ENCODE data around the gene SERPINB1. TPM values are rescaled to one million over a fixed set of nuclear protein-coding genes. Genes with fewer than 3 reads are reported as not detected.

Gene SERPINB1
- total and polyA plus RNA-seq, 9 of the 15 experiments (the other 6 are each of a cell fraction or from before 2014, with no cell fraction given): 33.9 to 108 (median 63.8) TPM

GRCh38 chr6:2795162-2795561 lies 46.5 kb downstream of the SERPINB1 start (continued):
- TF ChIP-seq ZBTB5 (IDR thresholded peaks at IDR 0.05) (no peak), ID3 (CRISPR knock-in tag; IDR thresholded peaks at IDR 0.05) (no peak), ID3 (tag; IDR thresholded peaks at IDR 0.05) (no peak), BCOR (IDR thresholded peaks at IDR 0.05) (peak; percentile 89), ATF1 (CRISPR knock-in tag; IDR thresholded peaks at IDR 0.05) (no peak), ATF1 (tag; IDR thresholded peaks at IDR 0.05) (no peak), CREM (IDR thresholded peaks at IDR 0.05; ENCODE audit: low read depth) (no peak), U2AF2 (optimal IDR thresholded peaks at IDR 0.05; ENCODE audit: low read depth, low read length) (no peak), RBM25 (IDR thresholded peaks at IDR 0.05; ENCODE audit: low read depth, low read length, severe bottlenecking) (peak; percentile 94)

DNA sequence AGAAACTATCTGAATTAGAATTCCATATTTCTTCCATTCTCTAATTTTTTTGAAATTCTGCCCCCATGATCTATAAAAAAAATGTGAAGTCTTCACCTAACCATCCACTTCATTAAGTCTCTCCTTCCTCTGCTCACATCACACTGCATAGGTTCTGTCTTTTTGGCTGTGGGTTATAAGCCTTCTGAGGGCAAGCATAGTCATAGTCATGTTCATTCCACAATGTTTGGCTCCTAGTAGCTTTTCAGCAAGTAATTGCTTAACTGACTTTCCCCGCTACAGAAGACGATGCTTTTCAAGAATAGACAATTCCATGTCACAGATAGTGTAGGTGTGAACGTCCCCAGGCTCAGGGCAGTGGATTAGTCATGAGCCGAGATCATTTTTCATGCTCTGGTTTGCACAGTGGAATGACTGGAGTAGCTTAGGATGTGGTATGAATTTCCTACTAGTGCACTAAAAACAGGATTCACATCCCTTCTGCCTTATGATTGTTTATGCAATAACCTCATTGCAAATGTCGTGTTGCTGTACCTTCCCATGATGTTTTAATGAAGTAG lies 47.4 kb downstream of the SERPINB1 start:
- Histone ChIP-seq H3K36me3 (ENCODE audit: control insufficient read depth, insufficient read depth, low read length) (no peaks in the 10 kb centered on the region; the same call in 2 of the 3 replicates), H2AFZ (ENCODE audit: low read depth, low read length) (no peak overlapping the region), H3K9me1 (ENCODE audit: control insufficient read depth, insufficient read depth, low read length) (no peaks in the 10 kb centered on the region), H3K79me2 (ENCODE audit: control insufficient read depth, insufficient read depth, low read length) (no peaks in the 10 kb centered on the region), H3K4me3 (no peak overlapping the region), H3K4me2 (ENCODE audit: insufficient read depth, low read length) (no peak overlapping the region), H3K4me1 (replicated peaks in 1 of 2; ENCODE audit: control insufficient read depth in 2 of 2, insufficient read depth in 2 of 2, low read length in 2 of 2) (peaks cover 2 to 13% of the 10 kb centered on the region in 2 experiments), H3K27me3 (ENCODE audit: control insufficient read depth in 2 of 2, insufficient read depth in 2 of 2, low read length in 2 of 2) (no peaks in the 10 kb centered on the region), H3K27ac (ENCODE audit: extremely low read depth, low read depth, low read length) (no peak overlapping the region), H4K20me1 (replicated peaks; ENCODE audit: control insufficient read depth, insufficient read depth, low read length) (no peaks in the 10 kb centered on the region), H3K9me3 (replicated peaks; ENCODE audit: control insufficient read depth, insufficient read depth, low read depth, low read length) (0 out of 2 replicates have a peak, but pooled peaks cover 4% of the 10 kb centered on the region), H3K9ac (ENCODE audit: insufficient read depth in 1 of 2, low read depth in 2 of 2, low read length in 2 of 2) (no peak overlapping the region)
- TF ChIP-seq ZNF316 (IDR thresholded peaks at IDR 0.05): peak; percentile 80
- TF ChIP-seq ZNF41 (CRISPR knock-in tag; conservative IDR thresholded peaks at IDR 0.05): no peak
- TF ChIP-seq TRIM24 (IDR thresholded peaks at IDR 0.05): peak in 1 of 2 experiments; percentile 78; a peak in 2 of 4 replicates
- TF ChIP-seq PRDM10 (IDR thresholded peaks at IDR 0.05; ENCODE audit: partially characterized antibody): peak; percentile 20
- TF ChIP-seq ZNF146 (CRISPR knock-in tag; IDR thresholded peaks at IDR 0.05; ENCODE audit: unreplicated experiment): no peak
- DNase-seq (ENCODE audit: extremely low read depth in 1 of 4, low spot score in 3 of 4) (no peak), FAIRE-seq (no peak), ATAC-seq (no peak)
- in situ Hi-C loops (cut with MboI): no loop called here
- intact Hi-C loops (cut with micrococcal nuclease): loop anchor here (5.0 kb wide), 2 partner anchors 57 to 118 kb away; no protein-coding TSS in a partner anchor
- CTCF ChIA-PET (ENCODE audit: low intra/inter-chr PET ratio): no interaction called here
- BruUV-seq (replicated peaks): no TSS peak
- WGBS (ENCODE audit: insufficient coverage, low coverage, missing lambda C conversion rate): 61% methylated on average over 5 of the region's 5 CpGs
- POLR2A ChIA-PET: interaction anchor here (1.5 kb wide), 1 partner anchor 11 kb away, joined by 4 read pairs; no protein-coding TSS in a partner anchor
